SK-N-SH (cell line): ENCODE results near the gene MEAK7. TPM values are rescaled to one million over a fixed set of nuclear protein-coding genes. Genes with fewer than 3 reads are reported as not detected.

Experiments
- CTCF ChIA-PET: fragments of 300-600, 350-600 bp; formaldehyde crosslinking; extraction: SDS; loops from one replicate; lab custom pipeline; 2021; lab: Yijun Ruan, JAX
- POLR2A ChIA-PET: fragments of 350-600 bp; sonication (Branson Sonifier 250); formaldehyde crosslinking; extraction: SDS; loops from one replicate; lab custom pipeline; 2020; ENCODE audit warnings: antibody characterized with exemption, inconsistent platforms; lab: Yijun Ruan, JAX
- DNase-seq: peaks from one replicate; pipeline ENCODE4 v3.0.0; 2012
- H2AFZ ChIP-seq: fragments of 200-600 bp; sonication (generic); 2 replicates; pipeline ENCODE4 v1.8.1; 2016; ENCODE audit warnings: antibody characterized with exemption, mild to moderate bottlenecking, low read depth
- H3F3A ChIP-seq: fragments of 200-600 bp; sonication (generic); replicated peaks from 2 replicates; pipeline ENCODE3; 2016; ENCODE audit warnings: antibody characterized with exemption, mild to moderate bottlenecking; ENCODE audit not compliant: insufficient read depth
- H3K27ac ChIP-seq, 2 experiments: fragments of 200-500 bp in 1 of 2; fragments of 200-600 bp in 1 of 2; sonication (Bioruptor generic) in 1 of 2; sonication (generic), shearing (Covaris generic) in 1 of 2; 2 replicates each; pipeline versions ENCODE4 v1.5.1 to v1.6.1; 2014 to 2016; ENCODE audit warnings: low read depth in 2 of 2, inconsistent platforms in 1 of 2, low read length in 1 of 2, mild to moderate bottlenecking in 1 of 2, mixed read lengths in 1 of 2
- H3K27me3 ChIP-seq: fragments of 200-600 bp; sonication (generic), shearing (Covaris generic); 2 replicates; pipeline ENCODE4 v1.6.1; 2016; ENCODE audit warnings: mixed run types; ENCODE audit not compliant: insufficient read depth
- H3K36me3 ChIP-seq, 2 experiments: fragments of 200-500 bp in 1 of 2; fragments of 200-600 bp in 1 of 2; sonication (Bioruptor generic) in 1 of 2; sonication (generic) in 1 of 2; replicated peaks in 1 of 2; 2 replicates each; pipeline versions ENCODE3 to v1.5.1; 2014 to 2016; ENCODE audit warnings: low read length in 1 of 2, mild to moderate bottlenecking in 1 of 2; ENCODE audit not compliant: insufficient read depth in 2 of 2, control insufficient read depth in 1 of 2
- H3K4me1 ChIP-seq, 2 experiments: fragments of 200-500 bp in 1 of 2; fragments of 200-600 bp in 1 of 2; sonication (Bioruptor generic) in 1 of 2; sonication (generic), shearing (Covaris generic) in 1 of 2; 2 replicates each; pipeline versions ENCODE4 v1.5.1 to v1.6.1; 2014 to 2016; ENCODE audit warnings: low read depth in 1 of 2, low read length in 1 of 2, mixed run types in 1 of 2; ENCODE audit not compliant: insufficient read depth in 2 of 2, control insufficient read depth in 1 of 2
- H3K4me2 ChIP-seq: fragments of 200-600 bp; sonication (generic), shearing (Covaris generic); 2 replicates; pipeline ENCODE4 v1.6.1; 2017; ENCODE audit warnings: mixed run types
- H3K4me3 ChIP-seq, 2 experiments: fragments of 200-500 bp in 1 of 2; fragments of 200-600 bp in 1 of 2; sonication (Bioruptor generic) in 1 of 2; sonication (generic), shearing (Covaris generic) in 1 of 2; 2 replicates each; pipeline versions ENCODE4 v1.5.1 to v1.8.1; 2014 to 2016; ENCODE audit warnings: low read depth in 2 of 2, inconsistent platforms in 1 of 2, low read length in 1 of 2, mild to moderate bottlenecking in 1 of 2, mixed read lengths in 1 of 2, moderate library complexity in 1 of 2
- H3K79me2 ChIP-seq: fragments of 200-600 bp; sonication (generic); 2 replicates; pipeline ENCODE4 v1.8.1; 2017; ENCODE audit warnings: mild to moderate bottlenecking; ENCODE audit not compliant: insufficient read depth
- H3K9ac ChIP-seq: fragments of 200-600 bp; sonication (generic); 2 replicates; pipeline ENCODE4 v1.6.1; 2017; ENCODE audit warnings: mixed run types
- H3K9me2 ChIP-seq: fragments of 200-600 bp; sonication (generic); 2 replicates; pipeline ENCODE4 v1.6.1; 2017; ENCODE audit warnings: mixed run types
- H3K9me3 ChIP-seq: fragments of 200-600 bp; sonication (generic); 2 replicates; pipeline ENCODE4 v1.6.1; 2017; ENCODE audit warnings: mixed run types, mild to moderate bottlenecking, moderate library complexity
- H4K20me1 ChIP-seq: fragments of 200-600 bp; sonication (generic); 2 replicates; pipeline ENCODE4 v1.6.1; 2017; ENCODE audit warnings: mild to moderate bottlenecking, mixed run types; ENCODE audit not compliant: insufficient read depth
- EP300 ChIP-seq, 2 experiments: IDR thresholded peaks; 2 replicates each; pipeline versions ENCODE4 v1.4.0 to v1.6.1; 2012; ENCODE audit warnings: borderline replicate concordance in 1 of 2, low read depth in 1 of 2, low read length in 1 of 2
- GATA2 ChIP-seq: sonication (generic); formaldehyde crosslinking; IDR thresholded peaks from 2 replicates; pipeline ENCODE4 v1.5.0; 2020; ENCODE audit warnings: mild to moderate bottlenecking, missing genetic modification reagents
- JUND ChIP-seq: IDR thresholded peaks from 2 replicates; pipeline ENCODE4 v1.4.0; 2012
- MXI1 ChIP-seq: IDR thresholded peaks from 2 replicates; pipeline ENCODE4 v1.6.1; 2012; ENCODE audit warnings: mild to moderate bottlenecking, low read depth, low read length, improper control_type of control experiment
- NFIC ChIP-seq: IDR thresholded peaks from 2 replicates; pipeline ENCODE4 v1.4.0; 2012; ENCODE audit warnings: borderline replicate concordance
- RAD21 ChIP-seq: IDR thresholded peaks from 2 replicates; pipeline ENCODE4 v1.6.1; 2012; ENCODE audit warnings: mild to moderate bottlenecking, low read length
- RCOR1 ChIP-seq: fragments of 150-350 bp; IDR thresholded peaks from 2 replicates; pipeline ENCODE4 v1.6.1; 2017; ENCODE audit warnings: antibody characterized with exemption, low read length
- RFX5 ChIP-seq: IDR thresholded peaks from 2 replicates; pipeline ENCODE4 v1.6.1; 2012; ENCODE audit warnings: mild to moderate bottlenecking, improper control_type of control experiment, low read length
- RXRA ChIP-seq: IDR thresholded peaks from 2 replicates; pipeline ENCODE4 v1.4.0; 2012; ENCODE audit warnings: low read depth, mild to moderate bottlenecking, borderline replicate concordance
- SIN3A ChIP-seq: IDR thresholded peaks from 2 replicates; pipeline ENCODE4 v1.6.1; 2012; ENCODE audit warnings: low read depth, mild to moderate bottlenecking, low read length, moderate library complexity, borderline replicate concordance
- SMC3 ChIP-seq: IDR thresholded peaks from 2 replicates; pipeline ENCODE4 v1.6.1; 2012; ENCODE audit warnings: low read depth, low read length, improper control_type of control experiment
- TCF12 ChIP-seq: IDR thresholded peaks from 2 replicates; pipeline ENCODE4 v1.4.0; 2012
- WGBS: methylation state at CpG from one replicate; pipeline ENCODE4 v1.1.6; 2017; ENCODE audit warnings: low lambda C conversion rate; 5-methylcytosine and 5-hydroxymethylcytosine counted together
- polyA plus RNA-seq, 3 experiments: library from polyadenylated mRNA; depleted of rRNA; stranded (reverse); fragments of >200 nt; gene quantifications; 2 replicates each; pipeline ENCODE4 v1.2.3, GENCODE V29; 2012
- TF ChIP-seq, protein P1 (sequence below): IDR thresholded peaks from 2 replicates; pipeline ENCODE4 v1.4.0; 2012; ENCODE audit warnings: low read depth
- TF ChIP-seq, protein P2 (sequence below): fragments of 150-350 bp; IDR thresholded peaks from 2 replicates; pipeline ENCODE4 v1.6.1; 2016; ENCODE audit warnings: mild to moderate bottlenecking, low read depth, low read length
- TF ChIP-seq, protein P3 (sequence below): fragments of 150-350 bp; IDR thresholded peaks from 2 replicates; pipeline ENCODE4 v1.6.1; 2017; ENCODE audit warnings: antibody characterized with exemption, low read length, low read depth, borderline replicate concordance
- TF ChIP-seq, protein P4 (sequence below): IDR thresholded peaks from 2 replicates; pipeline ENCODE4 v1.6.1; 2012; ENCODE audit warnings: mild to moderate bottlenecking, low read depth, low read length, moderate library complexity
- TF ChIP-seq, protein P5 (sequence below): IDR thresholded peaks from 2 replicates; pipeline ENCODE4 v1.4.0; 2012; ENCODE audit warnings: low read depth, borderline replicate concordance

MEAK7 gene
- polyA plus RNA-seq, 1 of the 3 experiments (the other 2 are of a cell fraction), result 11.9 TPM

DNA sequence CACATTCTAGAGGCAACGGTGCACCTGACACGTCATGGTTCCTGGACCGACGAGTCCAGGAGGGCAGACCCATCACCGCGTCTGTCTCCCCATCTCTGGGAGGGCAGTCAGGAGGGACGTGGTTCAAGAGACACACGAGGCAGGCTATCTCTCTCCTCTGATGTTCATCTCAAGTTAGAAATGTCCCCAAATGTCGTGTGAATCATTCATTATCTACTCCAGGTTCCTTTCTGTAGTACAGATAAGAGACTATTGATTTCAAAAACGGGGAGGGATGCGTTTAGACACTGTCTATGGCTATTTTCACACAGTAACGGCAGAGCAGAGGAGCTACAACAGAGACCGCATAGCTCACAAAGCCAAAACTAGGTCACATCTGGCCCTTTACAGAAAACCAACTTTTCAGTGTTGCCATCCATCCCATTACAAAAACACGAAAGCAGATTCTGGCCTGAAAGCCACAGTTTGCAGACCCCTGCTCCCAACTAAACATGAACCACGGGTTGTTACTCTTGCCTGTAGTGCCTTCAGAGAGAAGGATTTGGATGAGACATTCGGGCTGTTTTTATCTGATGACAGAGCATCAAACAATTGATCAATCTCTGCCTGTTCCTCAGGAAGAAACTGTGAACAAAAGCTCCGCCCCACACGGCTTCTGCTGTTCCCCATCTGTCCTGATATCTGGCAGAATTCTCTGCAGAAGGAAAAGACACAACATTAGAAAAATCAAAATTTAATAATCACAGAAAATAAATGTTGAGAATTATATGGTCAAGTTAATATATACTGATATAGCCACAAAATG lies 6.8 kb downstream of the MEAK7 start (continued):
- TF ChIP-seq, protein P1, sequence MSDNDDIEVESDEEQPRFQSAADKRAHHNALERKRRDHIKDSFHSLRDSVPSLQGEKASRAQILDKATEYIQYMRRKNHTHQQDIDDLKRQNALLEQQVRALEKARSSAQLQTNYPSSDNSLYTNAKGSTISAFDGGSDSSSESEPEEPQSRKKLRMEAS, result no peak
- no peak for TF ChIP-seq JUND
- TF ChIP-seq RCOR1, result no peak
- TF ChIP-seq SIN3A, result no peak
- TF ChIP-seq TCF12, result no peak

DNA sequence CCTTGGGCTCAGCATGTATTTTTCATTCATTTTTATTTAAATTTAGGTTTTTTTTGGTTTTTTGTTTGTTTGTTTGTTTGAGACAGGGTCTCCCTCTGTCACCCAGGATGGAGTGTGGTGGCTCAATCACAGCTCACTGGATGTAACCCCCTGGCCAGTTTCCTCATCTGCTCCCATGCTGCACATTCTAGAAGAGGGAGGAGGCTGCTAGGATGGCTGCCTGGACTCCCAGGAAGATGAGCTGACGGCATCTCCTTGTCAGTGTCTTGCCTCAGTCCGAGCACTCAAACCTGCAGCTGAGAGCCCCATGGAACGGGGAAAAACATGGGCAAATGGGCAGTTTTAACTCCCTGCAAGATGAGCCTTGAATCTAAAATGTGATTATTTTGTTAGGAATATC lies 7.5 kb downstream of the MEAK7 start:
- Histone ChIP-seq H4K20me1 (no peaks in the 10 kb centered on the region), H3K4me3 (no peak overlapping the region), H3K9ac (no peak overlapping the region), H3K4me1 (no peaks in the 10 kb centered on the region; a peak in 1 of 4 replicates), H3F3A (peaks cover 1% of the 10 kb centered on the region), H3K9me3 (no peaks in the 10 kb centered on the region), H3K27ac (no peak overlapping the region), H3K4me2 (no peak overlapping the region), H2AFZ (no peak overlapping the region), H3K79me2 (peaks cover 24% of the 10 kb centered on the region; the same call in 1 of the 2 replicates), H3K9me2 (no peaks in the 10 kb centered on the region), H3K36me3 (peaks cover 47 to 68% of the 10 kb centered on the region in 2 experiments), H3K27me3 (no peaks in the 10 kb centered on the region)
- POLR2A ChIA-PET, result no interaction called here
- WGBS, result 100% methylated on average over 2 of the region's 3 CpGs
- DNase-seq, result no peak
- CTCF ChIA-PET, result interaction anchor here (0.7 to 2.3 kb wide), 5 partner anchors 9 to 241 kb away, joined by 3 to 13 read pairs (median 6); no protein-coding TSS in a partner anchor
- TF ChIP-seq RFX5 (no peak), GATA2 (CRISPR knock-in tag) (no peak), NFIC (no peak), RCOR1 (no peak), SMC3 (no peak), RXRA (no peak), EP300 (IDR thresholded peaks at IDR 0.05; ENCODE audit: borderline replicate concordance in 1 of 2, low read depth in 1 of 2, low read length in 1 of 2) (no peak), TCF12 (no peak), MXI1 (no peak), RAD21 (no peak)
- TF ChIP-seq, protein P2, sequence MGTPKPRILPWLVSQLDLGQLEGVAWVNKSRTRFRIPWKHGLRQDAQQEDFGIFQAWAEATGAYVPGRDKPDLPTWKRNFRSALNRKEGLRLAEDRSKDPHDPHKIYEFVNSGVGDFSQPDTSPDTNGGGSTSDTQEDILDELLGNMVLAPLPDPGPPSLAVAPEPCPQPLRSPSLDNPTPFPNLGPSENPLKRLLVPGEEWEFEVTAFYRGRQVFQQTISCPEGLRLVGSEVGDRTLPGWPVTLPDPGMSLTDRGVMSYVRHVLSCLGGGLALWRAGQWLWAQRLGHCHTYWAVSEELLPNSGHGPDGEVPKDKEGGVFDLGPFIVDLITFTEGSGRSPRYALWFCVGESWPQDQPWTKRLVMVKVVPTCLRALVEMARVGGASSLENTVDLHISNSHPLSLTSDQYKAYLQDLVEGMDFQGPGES, result no peak
- TF ChIP-seq, protein P3, sequence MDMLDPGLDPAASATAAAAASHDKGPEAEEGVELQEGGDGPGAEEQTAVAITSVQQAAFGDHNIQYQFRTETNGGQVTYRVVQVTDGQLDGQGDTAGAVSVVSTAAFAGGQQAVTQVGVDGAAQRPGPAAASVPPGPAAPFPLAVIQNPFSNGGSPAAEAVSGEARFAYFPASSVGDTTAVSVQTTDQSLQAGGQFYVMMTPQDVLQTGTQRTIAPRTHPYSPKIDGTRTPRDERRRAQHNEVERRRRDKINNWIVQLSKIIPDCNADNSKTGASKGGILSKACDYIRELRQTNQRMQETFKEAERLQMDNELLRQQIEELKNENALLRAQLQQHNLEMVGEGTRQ, result no peak
- TF ChIP-seq, protein P4, sequence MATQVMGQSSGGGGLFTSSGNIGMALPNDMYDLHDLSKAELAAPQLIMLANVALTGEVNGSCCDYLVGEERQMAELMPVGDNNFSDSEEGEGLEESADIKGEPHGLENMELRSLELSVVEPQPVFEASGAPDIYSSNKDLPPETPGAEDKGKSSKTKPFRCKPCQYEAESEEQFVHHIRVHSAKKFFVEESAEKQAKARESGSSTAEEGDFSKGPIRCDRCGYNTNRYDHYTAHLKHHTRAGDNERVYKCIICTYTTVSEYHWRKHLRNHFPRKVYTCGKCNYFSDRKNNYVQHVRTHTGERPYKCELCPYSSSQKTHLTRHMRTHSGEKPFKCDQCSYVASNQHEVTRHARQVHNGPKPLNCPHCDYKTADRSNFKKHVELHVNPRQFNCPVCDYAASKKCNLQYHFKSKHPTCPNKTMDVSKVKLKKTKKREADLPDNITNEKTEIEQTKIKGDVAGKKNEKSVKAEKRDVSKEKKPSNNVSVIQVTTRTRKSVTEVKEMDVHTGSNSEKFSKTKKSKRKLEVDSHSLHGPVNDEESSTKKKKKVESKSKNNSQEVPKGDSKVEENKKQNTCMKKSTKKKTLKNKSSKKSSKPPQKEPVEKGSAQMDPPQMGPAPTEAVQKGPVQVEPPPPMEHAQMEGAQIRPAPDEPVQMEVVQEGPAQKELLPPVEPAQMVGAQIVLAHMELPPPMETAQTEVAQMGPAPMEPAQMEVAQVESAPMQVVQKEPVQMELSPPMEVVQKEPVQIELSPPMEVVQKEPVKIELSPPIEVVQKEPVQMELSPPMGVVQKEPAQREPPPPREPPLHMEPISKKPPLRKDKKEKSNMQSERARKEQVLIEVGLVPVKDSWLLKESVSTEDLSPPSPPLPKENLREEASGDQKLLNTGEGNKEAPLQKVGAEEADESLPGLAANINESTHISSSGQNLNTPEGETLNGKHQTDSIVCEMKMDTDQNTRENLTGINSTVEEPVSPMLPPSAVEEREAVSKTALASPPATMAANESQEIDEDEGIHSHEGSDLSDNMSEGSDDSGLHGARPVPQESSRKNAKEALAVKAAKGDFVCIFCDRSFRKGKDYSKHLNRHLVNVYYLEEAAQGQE, result no peak
- TF ChIP-seq, protein P5, sequence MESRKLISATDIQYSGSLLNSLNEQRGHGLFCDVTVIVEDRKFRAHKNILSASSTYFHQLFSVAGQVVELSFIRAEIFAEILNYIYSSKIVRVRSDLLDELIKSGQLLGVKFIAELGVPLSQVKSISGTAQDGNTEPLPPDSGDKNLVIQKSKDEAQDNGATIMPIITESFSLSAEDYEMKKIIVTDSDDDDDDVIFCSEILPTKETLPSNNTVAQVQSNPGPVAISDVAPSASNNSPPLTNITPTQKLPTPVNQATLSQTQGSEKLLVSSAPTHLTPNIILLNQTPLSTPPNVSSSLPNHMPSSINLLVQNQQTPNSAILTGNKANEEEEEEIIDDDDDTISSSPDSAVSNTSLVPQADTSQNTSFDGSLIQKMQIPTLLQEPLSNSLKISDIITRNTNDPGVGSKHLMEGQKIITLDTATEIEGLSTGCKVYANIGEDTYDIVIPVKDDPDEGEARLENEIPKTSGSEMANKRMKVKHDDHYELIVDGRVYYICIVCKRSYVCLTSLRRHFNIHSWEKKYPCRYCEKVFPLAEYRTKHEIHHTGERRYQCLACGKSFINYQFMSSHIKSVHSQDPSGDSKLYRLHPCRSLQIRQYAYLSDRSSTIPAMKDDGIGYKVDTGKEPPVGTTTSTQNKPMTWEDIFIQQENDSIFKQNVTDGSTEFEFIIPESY, result no peak
